H9 (cell line): ENCODE results near the gene OVAAL. TPM values are rescaled to one million over a fixed set of nuclear protein-coding genes. Genes with fewer than 3 reads are reported as not detected.

Source experiments
- DNase-seq: peaks from one replicate; pipeline ENCODE4 v3.0.0-alpha.2; 2017
- H2AFZ ChIP-seq: one replicate; pipeline ENCODE4 v1.6.1; 2013; ENCODE audit warnings: mild to moderate bottlenecking, low read length, control low read depth, moderate library complexity
- H2AK5ac ChIP-seq: 2 replicates; pipeline ENCODE4 v1.6.1; 2013; ENCODE audit warnings: low read length, control low read depth, mixed read lengths; ENCODE audit not compliant: insufficient read length
- H2BK120ac ChIP-seq: one replicate; pipeline ENCODE4 v1.6.1; 2013; ENCODE audit warnings: low read depth, mild to moderate bottlenecking, low read length, control low read depth, inconsistent platforms; ENCODE audit not compliant: poor library complexity, severe bottlenecking
- H2BK12ac ChIP-seq: 2 replicates; pipeline ENCODE4 v1.6.1; 2013; ENCODE audit warnings: low read length, control low read depth, mixed read lengths, low read depth; ENCODE audit not compliant: insufficient read length
- H2BK15ac ChIP-seq: 2 replicates; pipeline ENCODE4 v1.6.1; 2013; ENCODE audit warnings: low read depth, low read length, control low read depth
- H2BK20ac ChIP-seq: one replicate; pipeline ENCODE4 v1.6.1; 2013; ENCODE audit warnings: low read depth, mild to moderate bottlenecking, low read length, control low read depth, inconsistent platforms; ENCODE audit not compliant: poor library complexity, severe bottlenecking
- H2BK5ac ChIP-seq: 2 replicates; pipeline ENCODE4 v1.6.1; 2013; ENCODE audit warnings: low read length, control low read depth, mixed read lengths; ENCODE audit not compliant: insufficient read length
- H3K14ac ChIP-seq: 2 replicates; pipeline ENCODE4 v1.6.1; 2013; ENCODE audit warnings: low read length, control low read depth; ENCODE audit not compliant: insufficient read depth
- H3K18ac ChIP-seq: 2 replicates; pipeline ENCODE4 v1.6.1; 2013; ENCODE audit warnings: low read depth, mild to moderate bottlenecking, mixed read lengths, low read length, control low read depth; ENCODE audit not compliant: insufficient read length
- H3K23ac ChIP-seq: 2 replicates; pipeline ENCODE4 v1.6.1; 2013; ENCODE audit warnings: low read length, control low read depth, mixed read lengths, low read depth; ENCODE audit not compliant: insufficient read length
- H3K23me2 ChIP-seq: 2 replicates; pipeline ENCODE4 v1.6.1; 2013; ENCODE audit warnings: low read depth, mild to moderate bottlenecking, mixed read lengths, low read length, control low read depth; ENCODE audit not compliant: insufficient read length, poor library complexity, severe bottlenecking
- H3K27ac ChIP-seq: 2 replicates; pipeline ENCODE4 v1.5.1; 2013; ENCODE audit warnings: low read length, control low read depth, mixed read lengths, low read depth; ENCODE audit not compliant: insufficient read length
- H3K27me3 ChIP-seq: 2 replicates; pipeline ENCODE4 v1.6.1; 2013; ENCODE audit warnings: low read length, control low read depth, inconsistent platforms; ENCODE audit not compliant: insufficient read depth
- H3K4ac ChIP-seq: 2 replicates; pipeline ENCODE4 v1.6.1; 2013; ENCODE audit warnings: low read depth, mild to moderate bottlenecking, control low read depth, inconsistent platforms, low read length, moderate library complexity
- H3K4me1 ChIP-seq: 2 replicates; pipeline ENCODE4 v1.6.1; 2013; ENCODE audit warnings: low read length, control low read depth, inconsistent platforms; ENCODE audit not compliant: insufficient read depth
- H3K4me2 ChIP-seq: 2 replicates; pipeline ENCODE4 v1.6.1; 2013; ENCODE audit warnings: low read length, control low read depth, mixed read lengths; ENCODE audit not compliant: insufficient read length, insufficient read depth
- H3K56ac ChIP-seq: 2 replicates; pipeline ENCODE4 v1.6.1; 2013; ENCODE audit warnings: low read depth, mild to moderate bottlenecking, mixed read lengths, low read length, control low read depth; ENCODE audit not compliant: insufficient read length
- H3K79me1 ChIP-seq: 2 replicates; pipeline ENCODE4 v1.6.1; 2013; ENCODE audit warnings: low read depth, mild to moderate bottlenecking, moderate library complexity, low read length, control low read depth, inconsistent platforms; ENCODE audit not compliant: insufficient read depth, poor library complexity, severe bottlenecking
- H3K79me2 ChIP-seq: 2 replicates; pipeline ENCODE4 v1.6.1; 2013; ENCODE audit warnings: low read length, control low read depth, inconsistent platforms; ENCODE audit not compliant: insufficient read depth
- H3K9ac ChIP-seq: 2 replicates; pipeline ENCODE4 v1.6.1; 2013; ENCODE audit warnings: low read length, control low read depth, mixed read lengths; ENCODE audit not compliant: insufficient read length; ENCODE audit errors: extremely low read depth
- H3K9me3 ChIP-seq: one replicate; pipeline ENCODE4 v1.6.1; 2013; ENCODE audit warnings: low read depth, low read length, inconsistent platforms; ENCODE audit not compliant: control insufficient read depth
- H3T11ph ChIP-seq: one replicate; pipeline ENCODE4 v1.6.1; 2013; ENCODE audit warnings: mild to moderate bottlenecking, low read length, control low read depth, inconsistent platforms
- H4K20me1 ChIP-seq: one replicate; pipeline ENCODE4 v1.6.1; 2013; ENCODE audit not compliant: control insufficient read depth, insufficient read length, insufficient read depth
- H4K5ac ChIP-seq: 2 replicates; pipeline ENCODE4 v1.6.1; 2013; ENCODE audit warnings: low read depth, mild to moderate bottlenecking, mixed read lengths, low read length, control low read depth; ENCODE audit not compliant: insufficient read length
- H4K8ac ChIP-seq: replicated peaks from 2 replicates; pipeline ENCODE4 v1.6.1; 2013; ENCODE audit warnings: low read length, control low read depth, mixed read lengths, low read depth; ENCODE audit not compliant: insufficient read length
- H4K91ac ChIP-seq: 2 replicates; pipeline ENCODE4 v1.6.1; 2013; ENCODE audit warnings: low read depth, mild to moderate bottlenecking, moderate library complexity, mixed read lengths, low read length, control low read depth; ENCODE audit not compliant: insufficient read length
- H3K27ac Mint-ChIP-seq, 3 experiments: 2 replicates in 2 of 3; 3 replicates in 1 of 3; pipeline ENCODE4 v1.8.0; 2020 to 2021; ENCODE audit warnings: mixed read lengths in 3 of 3, mild to moderate bottlenecking in 1 of 3, moderate library complexity in 1 of 3
- H3K27me3 Mint-ChIP-seq: 2 replicates; pipeline ENCODE4 v1.8.0; 2021; ENCODE audit warnings: low read depth, mild to moderate bottlenecking, moderate library complexity, mixed read lengths
- H3K36me3 Mint-ChIP-seq, 3 experiments: 2 replicates in 2 of 3; 3 replicates in 1 of 3; pipeline ENCODE4 v1.8.0; 2020 to 2021; ENCODE audit warnings: low read depth in 3 of 3, mixed read lengths in 3 of 3; ENCODE audit not compliant: insufficient read depth in 1 of 3
- H3K4me1 Mint-ChIP-seq, 2 experiments: 2 replicates each; pipeline ENCODE4 v1.8.0; 2020; ENCODE audit warnings: mixed read lengths in 2 of 2
- H3K4me3 Mint-ChIP-seq, 2 experiments: 2 replicates in 1 of 2; 3 replicates in 1 of 2; pipeline ENCODE4 v1.8.0; 2020 to 2021; ENCODE audit warnings: mild to moderate bottlenecking in 2 of 2, mixed read lengths in 2 of 2, moderate library complexity in 1 of 2
- H3K9me3 Mint-ChIP-seq, 2 experiments: 2 replicates in 1 of 2; 3 replicates in 1 of 2; pipeline ENCODE4 v1.8.0; 2020; ENCODE audit warnings: mild to moderate bottlenecking in 2 of 2, mixed read lengths in 2 of 2, moderate library complexity in 1 of 2
- WGBS: extraction: QIAGEN DNeasy Blood & Tissue Kit; methylation state at CpG from one replicate; pipeline ENCODE4 v1.1.7; 2013; ENCODE audit warnings: missing lambda C conversion rate, low lambda C conversion rate, mixed read lengths; ENCODE audit not compliant: insufficient read length; ENCODE audit errors: extremely low coverage; 5-methylcytosine and 5-hydroxymethylcytosine counted together
- total RNA-seq: library from RNA; stranded (reverse); gene quantifications from 2 replicates; pipeline ENCODE4 v1.2.1, GENCODE V29; 2021
- TF ChIP-seq, protein P1 (sequence below): fragments of 200-600 bp; sonication (generic); conservative IDR thresholded peaks from 3 replicates; pipeline ENCODE4 v1.8.0; 2021; ENCODE audit warnings: antibody characterized with exemption, mild to moderate bottlenecking

Gene OVAAL
- total RNA-seq, 1 experiment from 2014 or later, result not detected

DNA sequence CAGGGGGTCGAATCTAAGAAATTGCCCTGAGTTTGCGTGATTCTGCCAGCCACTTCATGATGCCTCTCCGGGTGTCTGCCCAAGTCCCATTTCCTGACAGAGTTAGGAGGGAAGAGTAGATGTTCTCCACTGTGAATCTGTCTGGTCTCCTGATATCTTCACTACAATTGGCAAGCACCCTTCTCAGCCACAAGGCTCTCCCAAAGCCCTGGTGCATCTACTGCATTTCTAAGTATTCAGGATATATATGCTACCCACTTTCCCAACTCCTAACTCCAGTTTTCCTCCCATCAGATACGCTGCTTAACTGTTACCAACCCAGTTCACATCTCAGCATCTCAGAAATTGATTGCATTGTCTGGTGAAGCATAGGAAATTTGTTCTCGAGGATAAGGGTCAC lies 25.9 kb upstream of the OVAAL start:
- no peak for DNase-seq
- Mint-ChIP-seq H3K27me3 (no peaks in the 10 kb centered on the region), H3K36me3 (no peaks in the 10 kb centered on the region), H3K4me3 (no peak overlapping the region), H3K27ac (no peak overlapping the region), H3K9me3 (no peaks in the 10 kb centered on the region), H3K4me1 (peaks cover 8 to 9% of the 10 kb centered on the region in 2 experiments; a peak in 3 of 4 replicates)
- Histone ChIP-seq H3K27me3 (no peaks in the 10 kb centered on the region), H2BK120ac (no peak overlapping the region), H3K14ac (no peak overlapping the region), H3K27ac (no peak overlapping the region), H4K91ac (no peak overlapping the region), H3K4me2 (no peak overlapping the region), H3K23ac (no peak overlapping the region), H2BK15ac (no peak overlapping the region), H3K79me1 (no peaks in the 10 kb centered on the region), H3K9me3 (no peaks in the 10 kb centered on the region), H3T11ph (no peak overlapping the region), H4K8ac (no peak overlapping the region), H3K56ac (no peak overlapping the region), H3K4me1 (no peaks in the 10 kb centered on the region), H2AFZ (no peak overlapping the region), H3K79me2 (no peaks in the 10 kb centered on the region), H2BK20ac (no peak overlapping the region), H4K20me1 (no peaks in the 10 kb centered on the region), H3K9ac (no peak overlapping the region), H2AK5ac (no peak overlapping the region), H2BK12ac (no peak overlapping the region), H4K5ac (no peak overlapping the region), H3K4ac (no peak overlapping the region), H3K18ac (no peak overlapping the region), H3K23me2 (no peaks in the 10 kb centered on the region), H2BK5ac (no peak overlapping the region)
- no CpG with 5 or more reads among the region's 5 CpGs for WGBS
- TF ChIP-seq, protein P1, sequence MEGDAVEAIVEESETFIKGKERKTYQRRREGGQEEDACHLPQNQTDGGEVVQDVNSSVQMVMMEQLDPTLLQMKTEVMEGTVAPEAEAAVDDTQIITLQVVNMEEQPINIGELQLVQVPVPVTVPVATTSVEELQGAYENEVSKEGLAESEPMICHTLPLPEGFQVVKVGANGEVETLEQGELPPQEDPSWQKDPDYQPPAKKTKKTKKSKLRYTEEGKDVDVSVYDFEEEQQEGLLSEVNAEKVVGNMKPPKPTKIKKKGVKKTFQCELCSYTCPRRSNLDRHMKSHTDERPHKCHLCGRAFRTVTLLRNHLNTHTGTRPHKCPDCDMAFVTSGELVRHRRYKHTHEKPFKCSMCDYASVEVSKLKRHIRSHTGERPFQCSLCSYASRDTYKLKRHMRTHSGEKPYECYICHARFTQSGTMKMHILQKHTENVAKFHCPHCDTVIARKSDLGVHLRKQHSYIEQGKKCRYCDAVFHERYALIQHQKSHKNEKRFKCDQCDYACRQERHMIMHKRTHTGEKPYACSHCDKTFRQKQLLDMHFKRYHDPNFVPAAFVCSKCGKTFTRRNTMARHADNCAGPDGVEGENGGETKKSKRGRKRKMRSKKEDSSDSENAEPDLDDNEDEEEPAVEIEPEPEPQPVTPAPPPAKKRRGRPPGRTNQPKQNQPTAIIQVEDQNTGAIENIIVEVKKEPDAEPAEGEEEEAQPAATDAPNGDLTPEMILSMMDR, result no peak
